ELF-1 (cell line): ENCODE data around the gene MPP4.

Experiments
- DNase-seq: peaks from one replicate; pipeline ENCODE4 v3.0.0-alpha.2; 2016; ENCODE audit warnings: low read depth, low spot score

MPP4 gene

DNA sequence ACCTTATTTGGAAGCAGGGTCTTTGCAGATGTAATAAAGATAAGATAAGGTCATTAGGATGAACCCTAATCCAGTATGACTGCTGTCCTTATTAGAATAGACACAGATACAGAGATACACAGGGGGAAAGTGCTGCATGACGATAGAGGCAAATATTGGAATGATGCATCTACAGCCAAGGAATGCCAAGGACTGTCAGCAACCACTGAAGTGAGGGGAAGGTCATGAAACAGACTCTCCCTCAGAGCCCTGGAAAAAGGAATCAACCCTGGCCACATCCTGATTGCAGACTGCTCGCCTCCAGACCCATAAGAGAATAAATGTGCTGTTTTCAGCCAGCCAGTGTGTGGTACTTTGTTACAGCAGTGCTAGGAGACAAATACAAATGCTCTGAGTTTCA is 69.9 kb downstream of the MPP4 start:
- DNase-seq = no peak

GRCh38 chr2:201622306-201622970 is 76.0 kb downstream of the MPP4 start:
- no peak for DNase-seq

DNA sequence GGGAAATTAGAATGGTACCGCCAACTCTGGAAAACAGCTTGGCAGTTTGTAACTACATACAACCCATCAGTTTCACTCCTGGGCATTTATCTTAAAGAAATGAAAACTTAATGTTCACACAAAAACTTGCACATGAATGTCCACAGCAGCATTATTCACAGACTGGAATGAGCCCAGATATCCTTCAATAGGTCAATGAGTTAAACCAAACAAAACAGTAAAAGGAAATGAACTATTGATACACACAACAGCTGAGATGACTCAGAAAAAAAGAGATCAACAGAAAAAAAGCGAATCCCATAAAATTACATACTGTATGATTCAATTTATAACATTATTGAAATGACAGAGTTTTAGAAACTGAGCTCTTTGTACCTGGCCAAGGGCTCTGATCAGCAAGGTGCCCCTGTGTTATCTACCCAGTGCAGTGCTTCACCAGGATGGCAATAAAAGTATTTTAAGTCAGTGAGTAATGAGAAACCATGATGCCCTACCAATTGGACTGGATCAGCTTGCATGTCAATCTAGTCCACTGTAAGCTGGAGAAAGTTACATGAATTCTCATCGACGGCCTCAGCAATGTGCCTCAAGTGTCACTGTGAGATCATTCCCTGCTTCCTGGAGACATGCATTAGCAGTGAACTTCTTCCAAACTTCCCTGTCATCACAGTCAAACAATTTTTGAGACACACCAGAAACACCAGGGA is 77.0 kb downstream of the MPP4 start:
- no peak for DNase-seq

DNA sequence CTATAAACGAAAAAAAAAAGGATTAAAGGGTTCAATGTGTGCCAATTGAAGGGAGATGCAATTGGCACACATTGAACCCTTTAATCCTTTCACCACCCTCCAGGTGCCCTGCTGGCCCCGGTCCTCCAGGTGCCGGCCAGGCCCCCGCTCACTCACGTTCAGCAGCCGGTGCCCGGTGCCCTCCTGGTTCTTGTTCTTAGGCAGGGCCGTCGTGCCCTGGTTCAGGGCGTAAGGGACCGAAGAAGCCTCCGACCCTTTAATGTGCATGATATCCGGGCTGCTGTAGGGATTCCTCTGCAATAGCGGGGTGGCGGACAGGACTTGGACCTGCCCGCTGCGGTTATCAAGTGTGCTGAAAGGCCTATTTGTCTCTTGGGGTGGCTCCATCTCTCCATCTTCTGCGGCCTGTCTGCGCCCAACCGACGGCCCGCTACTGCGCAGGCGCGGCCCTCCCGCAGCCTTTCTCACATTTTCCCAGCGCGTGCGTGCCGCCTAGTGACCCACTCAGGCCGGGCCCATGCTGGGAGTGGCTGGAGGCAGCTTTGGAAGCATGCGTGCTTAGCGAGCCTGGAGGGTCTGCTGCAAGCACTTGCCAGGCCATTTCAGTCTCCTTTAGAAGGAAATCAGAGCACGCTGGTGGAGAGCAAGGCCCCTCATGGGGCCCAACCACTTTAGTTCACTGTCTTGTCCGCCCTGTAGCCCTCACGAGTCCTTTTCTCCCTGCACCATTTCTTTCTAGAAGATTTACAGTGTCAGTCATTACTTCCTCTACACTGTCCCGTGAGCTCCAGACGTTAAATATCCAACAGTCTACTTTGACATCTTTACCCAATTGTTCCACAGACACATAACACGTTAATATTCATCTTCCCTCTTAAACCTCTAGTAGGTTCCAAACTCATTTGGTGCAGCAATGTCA is 79.4 kb downstream of the MPP4 start:
- peak; percentile 92 for DNase-seq

- DNase-seq = no peak
Observed at GRCh38 chr2:201608021-201608420, 90.4 kb downstream of the MPP4 start.

- DNase-seq = no peak
Observed at GRCh38 chr2:201607568-201607967, 90.9 kb downstream of the MPP4 start.

DNA sequence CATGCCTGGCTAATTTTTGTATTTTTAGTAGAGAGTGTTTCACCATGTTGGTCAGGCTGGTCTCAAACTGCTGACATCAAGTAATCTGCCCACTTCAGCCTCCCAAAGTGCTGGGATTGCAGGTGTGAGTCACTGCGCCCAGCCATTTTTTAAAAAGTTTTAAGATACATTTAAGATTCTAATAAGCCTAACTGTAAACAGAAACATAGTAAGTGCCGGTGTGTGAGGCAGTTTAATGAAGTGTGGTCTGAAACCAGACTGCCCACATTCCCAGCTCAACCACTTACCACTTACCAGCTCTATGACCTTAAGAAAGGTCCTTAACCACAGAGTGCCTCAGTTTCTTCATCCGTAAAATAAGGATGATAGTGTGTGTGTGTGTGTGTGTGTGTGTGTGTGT is 97.5 kb downstream of the MPP4 start:
- no peak for DNase-seq

DNA sequence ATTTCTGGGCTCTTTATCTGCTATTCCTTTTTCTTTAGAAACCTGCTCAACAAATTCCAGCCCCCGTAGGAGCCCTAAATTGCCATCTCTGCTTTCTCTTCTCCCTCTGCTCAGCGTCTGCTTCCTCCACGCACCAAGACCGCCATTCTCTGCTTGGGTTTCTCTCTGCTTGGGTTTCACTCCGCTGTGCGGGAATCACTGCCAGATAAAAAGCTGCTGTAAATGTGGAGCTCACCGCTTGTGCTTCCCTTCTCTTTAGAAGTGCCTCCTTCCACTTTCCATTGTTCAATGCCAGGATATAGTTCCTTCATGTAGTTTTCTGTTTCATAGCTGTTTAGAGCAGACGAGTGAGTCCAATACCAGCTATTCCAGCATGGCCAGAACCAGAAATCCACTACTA is 101.0 kb downstream of the MPP4 start:
- DNase-seq = no peak
